Fibroblast of skin of left quadriceps (primary cell): Measurements from ENCODE around the gene NTNG1.

Experiments used
- DNase-seq, 2 experiments: peaks; one replicate each; pipeline ENCODE4 v3.0.0-alpha.2; 2013; ENCODE audit warnings: low read depth in 2 of 2

The NTNG1 gene

GRCh38 chr1:107328087-107328486 is 187.2 kb downstream of the NTNG1 start:
- DNase-seq, result no peak

GRCh38 chr1:107339775-107340174 is 198.9 kb downstream of the NTNG1 start:
- DNase-seq, result no peak

- peak; percentile 35 to 36 for DNase-seq
Measured at GRCh38 chr1:107342316-107342715, 201.5 kb downstream of the NTNG1 start.

GRCh38 chr1:107342768-107343167 is 201.9 kb downstream of the NTNG1 start:
- DNase-seq, result no peak

- no peak for DNase-seq
Measured at GRCh38 chr1:107343601-107344000, 202.8 kb downstream of the NTNG1 start.

GRCh38 chr1:107344268-107344760 is 203.5 kb downstream of the NTNG1 start:
- DNase-seq, result no peak

- no peak for DNase-seq
Measured at GRCh38 chr1:107344836-107345235, 204.0 kb downstream of the NTNG1 start.

GRCh38 chr1:107352850-107353249 is 212.0 kb downstream of the NTNG1 start:
- DNase-seq, result no peak

- DNase-seq, result peak in 1 of 2 experiments; percentile 20
Measured at GRCh38 chr1:107357376-107357775, 216.5 kb downstream of the NTNG1 start.

- no peak for DNase-seq
Measured at GRCh38 chr1:107358619-107359327, 217.9 kb downstream of the NTNG1 start.

GRCh38 chr1:107359472-107360241 is 218.8 kb downstream of the NTNG1 start:
- no peak for DNase-seq

GRCh38 chr1:107362468-107363140 is 221.8 kb downstream of the NTNG1 start:
- no peak for DNase-seq

GRCh38 chr1:107363154-107363553 is 222.3 kb downstream of the NTNG1 start:
- DNase-seq, result no peak

- DNase-seq, result no peak
Measured at GRCh38 chr1:107365527-107366240, 224.8 kb downstream of the NTNG1 start.

- DNase-seq, result no peak
Measured at GRCh38 chr1:107378426-107378825, 237.6 kb downstream of the NTNG1 start.

GRCh38 chr1:107378866-107379265 is 238.0 kb downstream of the NTNG1 start:
- DNase-seq, result no peak

- DNase-seq, result no peak
Measured at GRCh38 chr1:107379826-107380225, 239.0 kb downstream of the NTNG1 start.

GRCh38 chr1:107389410-107390396 is 248.9 kb downstream of the NTNG1 start:
- no peak for DNase-seq

GRCh38 chr1:107394301-107394700 is 253.5 kb downstream of the NTNG1 start:
- no peak for DNase-seq

GRCh38 chr1:107401704-107402103 is 260.9 kb downstream of the NTNG1 start:
- DNase-seq, result no peak

- DNase-seq, result peak; percentile 48 to 52
Measured at GRCh38 chr1:107404756-107405155, 263.9 kb downstream of the NTNG1 start.
